Thoracic aorta (tissue), 2 donors: Measurements from ENCODE around the gene BPGM. TPM values are rescaled to one million over a fixed set of nuclear protein-coding genes. Genes with fewer than 3 reads are reported as not detected.
"Not testable (repeated sequence)": the region's sequence is repeated elsewhere in the genome, so short reads cannot be mapped to it uniquely, and the experiment has no call there.

Experiments used
- ATAC-seq: fragments of 150-250 bp; one replicate; pipeline ENCODE4 v1.8.0; 2017; ENCODE audit warnings: low read depth; ENCODE audit not compliant: insufficient number of reproducible peaks, low FRiP score
- DNase-seq: peaks from one replicate; pipeline ENCODE4 v3.0.0-alpha.2; 2020; ENCODE audit warnings: low spot score
- H3K27ac ChIP-seq, 2 donors: fragments of 200-600 bp; sonication (generic); 1 replicate in 1 of 2; 2 replicates in 1 of 2; pipeline ENCODE4 v1.5.1; 2016; ENCODE audit warnings: mild to moderate bottlenecking in 2 of 2, moderate library complexity in 2 of 2
- H3K27me3 ChIP-seq: fragments of 200-600 bp; sonication (generic); replicated peaks from 2 replicates; pipeline ENCODE4 v1.6.0; 2016; ENCODE audit warnings: mild to moderate bottlenecking; ENCODE audit not compliant: insufficient read depth
- H3K36me3 ChIP-seq: fragments of 200-600 bp; sonication (generic); one replicate; pipeline ENCODE4 v1.5.1; 2016
- H3K4me1 ChIP-seq, 2 donors: fragments of 200-600 bp; sonication (generic); 1 replicate in 1 of 2; 2 replicates in 1 of 2; pipeline versions ENCODE4 v1.5.1 to v1.6.0; 2016; ENCODE audit warnings: low read depth in 2 of 2, mild to moderate bottlenecking in 1 of 2; ENCODE audit not compliant: control insufficient read depth in 1 of 2
- H3K4me3 ChIP-seq: fragments of 200-600 bp; sonication (generic); 2 replicates; pipeline ENCODE4 v1.5.1; 2016; ENCODE audit warnings: mild to moderate bottlenecking
- H3K9me3 ChIP-seq: fragments of 200-600 bp; sonication (generic); 2 replicates; pipeline ENCODE4 v1.5.1; 2016
- total RNA-seq, 2 donors: library from RNA; depleted of rRNA; stranded (reverse); fragments of >200 nt; gene quantifications; one replicate each; pipeline versions ENCODE4 v1.1.0 to v1.2.3, GENCODE V29; 2016
- TF ChIP-seq, protein P1 (sequence below): fragments of 200-600 bp; sonication (generic); IDR thresholded peaks from one replicate; pipeline ENCODE4 v1.5.1; 2019; ENCODE audit warnings: antibody characterized with exemption

BPGM gene
- total RNA-seq, 2 donors from 2014 or later: 20.0 to 22.3 TPM

DNA sequence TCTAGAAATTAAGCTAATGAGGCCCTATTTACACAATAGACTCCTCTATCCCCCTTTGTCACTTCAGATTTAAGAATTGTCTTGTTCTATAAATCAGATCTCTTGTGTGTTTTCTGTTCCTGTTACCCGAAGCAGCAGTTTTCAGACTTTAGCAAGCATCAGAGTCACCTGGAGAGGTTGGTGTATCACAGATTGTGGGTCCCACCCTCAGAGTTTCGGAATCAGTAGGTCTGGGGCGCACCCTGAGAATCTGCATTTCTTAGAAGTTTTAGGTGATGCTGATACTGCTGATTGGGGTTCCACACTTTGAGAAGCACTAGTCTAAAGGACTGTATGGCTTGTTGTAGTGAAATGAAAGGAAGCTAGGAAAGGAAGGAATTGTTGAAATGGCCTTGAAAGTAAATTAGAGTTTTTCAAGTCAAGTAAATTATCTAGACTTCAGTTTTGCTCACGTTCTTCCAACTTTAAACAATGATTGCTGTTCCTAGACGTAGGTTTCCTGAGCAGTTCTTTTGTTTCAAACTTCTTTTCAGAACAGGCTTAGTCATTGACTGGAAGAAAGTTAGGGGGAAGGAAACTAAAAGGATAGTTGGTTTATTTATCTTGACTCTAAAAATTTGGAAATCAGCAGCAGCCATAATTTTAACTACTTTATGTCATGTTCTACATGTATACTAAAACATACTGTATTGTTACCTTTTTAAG lies 15.7 kb downstream of the BPGM start:
- DNase-seq (no peak), ATAC-seq (no peak)
- H3K27me3 ChIP-seq: no peaks in the 10 kb centered on the region
- H3K9me3 ChIP-seq: no peaks in the 10 kb centered on the region
- no peak overlapping the region for H3K27ac ChIP-seq
- H3K36me3 ChIP-seq: no peaks in the 10 kb centered on the region
- H3K4me3 ChIP-seq: no peak overlapping the region
- TF ChIP-seq, protein P1, sequence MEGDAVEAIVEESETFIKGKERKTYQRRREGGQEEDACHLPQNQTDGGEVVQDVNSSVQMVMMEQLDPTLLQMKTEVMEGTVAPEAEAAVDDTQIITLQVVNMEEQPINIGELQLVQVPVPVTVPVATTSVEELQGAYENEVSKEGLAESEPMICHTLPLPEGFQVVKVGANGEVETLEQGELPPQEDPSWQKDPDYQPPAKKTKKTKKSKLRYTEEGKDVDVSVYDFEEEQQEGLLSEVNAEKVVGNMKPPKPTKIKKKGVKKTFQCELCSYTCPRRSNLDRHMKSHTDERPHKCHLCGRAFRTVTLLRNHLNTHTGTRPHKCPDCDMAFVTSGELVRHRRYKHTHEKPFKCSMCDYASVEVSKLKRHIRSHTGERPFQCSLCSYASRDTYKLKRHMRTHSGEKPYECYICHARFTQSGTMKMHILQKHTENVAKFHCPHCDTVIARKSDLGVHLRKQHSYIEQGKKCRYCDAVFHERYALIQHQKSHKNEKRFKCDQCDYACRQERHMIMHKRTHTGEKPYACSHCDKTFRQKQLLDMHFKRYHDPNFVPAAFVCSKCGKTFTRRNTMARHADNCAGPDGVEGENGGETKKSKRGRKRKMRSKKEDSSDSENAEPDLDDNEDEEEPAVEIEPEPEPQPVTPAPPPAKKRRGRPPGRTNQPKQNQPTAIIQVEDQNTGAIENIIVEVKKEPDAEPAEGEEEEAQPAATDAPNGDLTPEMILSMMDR: no peak
- H3K4me1 ChIP-seq: peaks cover 2 to 11% of the 10 kb centered on the region in 2 donors

DNA sequence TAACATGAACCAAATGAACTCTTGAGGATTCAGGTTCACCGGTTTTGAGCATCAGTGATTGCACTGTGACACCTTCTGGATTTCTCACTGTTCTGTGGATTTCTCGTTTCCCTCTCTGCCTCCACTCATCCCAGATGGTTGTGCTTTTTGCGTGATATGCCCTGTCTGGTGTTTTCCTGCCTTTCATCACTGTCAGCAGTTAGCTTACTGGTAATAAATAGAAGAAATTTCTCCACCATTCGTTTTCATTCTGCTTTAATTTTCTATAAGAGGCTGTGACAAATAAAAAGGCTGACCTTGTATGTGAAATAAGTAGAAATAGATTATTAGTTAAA lies 16.2 kb downstream of the BPGM start:
- TF ChIP-seq, protein P1: no peak
- no peaks in the 10 kb centered on the region for H3K27me3 ChIP-seq
- H3K4me3 ChIP-seq: no peak overlapping the region
- DNase-seq (no peak), ATAC-seq (no peak)
- H3K27ac ChIP-seq: no peak overlapping the region
- H3K4me1 ChIP-seq: peaks cover 2 to 11% of the 10 kb centered on the region in 2 donors
- no peaks in the 10 kb centered on the region for H3K9me3 ChIP-seq
- H3K36me3 ChIP-seq: no peaks in the 10 kb centered on the region

DNA sequence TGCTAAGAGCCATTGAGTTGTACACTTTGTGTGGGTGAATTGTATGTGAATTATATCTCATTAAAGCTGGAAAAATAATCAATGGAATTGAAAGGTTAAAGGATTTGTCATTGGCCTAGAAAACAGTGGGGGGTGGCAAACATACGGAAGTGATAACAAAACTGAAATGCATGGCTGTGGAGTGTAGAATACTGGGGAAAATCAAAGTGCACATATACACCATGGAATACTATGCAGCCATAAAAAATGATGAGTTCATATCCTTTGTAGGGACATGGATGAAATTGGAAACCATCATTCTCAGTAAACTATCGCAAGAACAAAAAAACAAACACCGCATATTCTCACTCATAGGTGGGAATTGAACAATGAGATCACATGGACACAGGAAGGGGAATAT lies 18.4 kb downstream of the BPGM start:
- H3K4me3 ChIP-seq, H3K27me3 ChIP-seq, H3K27ac ChIP-seq, DNase-seq, H3K36me3 ChIP-seq, H3K9me3 ChIP-seq, ATAC-seq: not testable (repeated sequence)
- H3K4me1 ChIP-seq: peaks cover 10 to 18% of the 10 kb centered on the region in 2 donors

DNA sequence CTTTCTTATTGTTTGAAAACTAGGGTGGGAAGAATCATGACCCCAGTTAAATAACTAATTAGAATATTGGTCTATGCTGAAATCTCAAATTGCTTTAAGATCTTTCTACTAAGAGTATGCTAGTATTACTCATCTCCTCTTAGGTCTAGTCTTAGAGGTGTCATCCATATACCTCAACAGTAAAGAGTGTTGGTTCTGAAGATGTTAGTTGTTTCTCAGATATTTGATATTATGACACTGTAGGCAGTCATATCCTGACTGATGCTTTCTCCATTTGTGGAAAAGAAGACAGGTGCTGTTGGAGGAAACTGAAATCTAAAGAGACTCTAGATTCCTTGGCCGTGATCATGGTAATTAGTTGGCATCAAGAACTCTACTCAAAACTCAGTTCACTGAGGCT lies 21.2 kb downstream of the BPGM start:
- peaks cover 10% of the 10 kb centered on the region in 2 donors for H3K4me1 ChIP-seq
- H3K27me3 ChIP-seq: no peaks in the 10 kb centered on the region
- DNase-seq (no peak), ATAC-seq (no peak)
- H3K27ac ChIP-seq: no peak overlapping the region
- H3K36me3 ChIP-seq: no peaks in the 10 kb centered on the region
- no peak overlapping the region for H3K4me3 ChIP-seq
- TF ChIP-seq, protein P1: no peak
- no peaks in the 10 kb centered on the region for H3K9me3 ChIP-seq

DNA sequence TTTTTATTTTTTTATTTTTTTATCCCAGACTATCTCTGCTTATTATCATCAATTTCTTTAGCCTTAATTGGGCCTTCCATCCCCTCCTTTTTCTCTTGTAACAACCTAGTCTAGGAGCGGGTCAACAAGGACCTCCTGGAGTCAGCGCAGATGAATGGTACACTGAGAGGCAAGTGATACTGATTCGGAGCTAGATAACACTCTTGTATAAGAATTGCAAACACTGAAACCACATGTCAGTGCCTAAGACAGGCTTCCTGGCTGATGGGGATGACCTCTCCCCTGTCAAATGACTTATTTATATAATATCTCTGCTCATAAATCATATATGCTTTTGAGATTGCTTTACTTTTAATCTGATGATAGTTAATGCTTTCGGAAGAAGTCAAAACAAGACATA lies 22.7 kb downstream of the BPGM start:
- H3K27me3 ChIP-seq: no peaks in the 10 kb centered on the region
- DNase-seq (no peak), ATAC-seq (no peak)
- TF ChIP-seq, protein P1: no peak
- H3K27ac ChIP-seq: no peak overlapping the region
- no peaks in the 10 kb centered on the region for H3K36me3 ChIP-seq
- H3K4me1 ChIP-seq: peaks cover 10% of the 10 kb centered on the region in 2 donors
- no peaks in the 10 kb centered on the region for H3K9me3 ChIP-seq
- H3K4me3 ChIP-seq: no peak overlapping the region

DNA sequence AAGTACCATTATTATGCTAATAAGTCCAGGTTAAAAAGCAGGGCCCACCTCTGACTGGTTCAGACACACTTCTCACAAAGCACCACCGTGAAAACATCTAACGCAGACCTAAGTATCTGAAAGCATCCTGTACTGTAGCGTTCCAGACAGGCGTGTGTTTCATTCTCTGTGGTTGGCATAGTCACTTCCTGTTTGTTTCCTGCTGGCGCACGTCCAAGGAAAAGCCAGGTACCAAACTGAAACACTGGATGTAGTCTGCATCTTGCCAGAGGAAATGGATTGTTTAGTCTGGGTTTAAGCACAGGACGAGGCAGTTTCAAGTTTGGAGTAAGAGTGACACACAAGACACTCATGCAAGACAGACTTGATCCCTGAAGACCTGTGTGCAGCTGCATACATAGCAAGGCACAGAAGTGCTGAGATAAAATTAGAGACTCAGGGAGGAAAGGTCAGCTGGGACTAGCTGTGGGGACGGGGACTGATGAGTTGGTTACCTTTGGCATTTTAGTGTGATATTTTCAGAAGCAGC lies 23.3 kb downstream of the BPGM start:
- ATAC-seq: peak; percentile 50
- peaks cover 10% of the 10 kb centered on the region in 2 donors for H3K4me1 ChIP-seq
- no peak for DNase-seq
- no peak overlapping the region for H3K4me3 ChIP-seq
- H3K36me3 ChIP-seq: no peaks in the 10 kb centered on the region
- H3K9me3 ChIP-seq: no peaks in the 10 kb centered on the region
- TF ChIP-seq, protein P1: no peak
- no peaks in the 10 kb centered on the region for H3K27me3 ChIP-seq
- no peak overlapping the region for H3K27ac ChIP-seq
